HG03571 (cell line): ENCODE results near the gene NINJ2.
"Not testable (repeated sequence)": the region's sequence is repeated elsewhere in the genome, so short reads cannot be mapped to it uniquely, and the experiment has no call there.

Source experiments
- ATAC-seq: cut with Tn5 transposase; IDR thresholded peaks from one replicate; pipeline ENCODE4 v1.9.1; 2021; ENCODE audit not compliant: unreplicated experiment

The NINJ2 gene

GRCh38 chr12:642633-643474, 20.4 kb downstream of the NINJ2 start:
- ATAC-seq, result peak; percentile 65

- ATAC-seq, result not testable (repeated sequence)
These were observed 21.9 kb downstream of the NINJ2 start for GRCh38 chr12:641321-641720.

- no peak for ATAC-seq
These were observed 22.5 kb downstream of the NINJ2 start for GRCh38 chr12:640773-641172.

GRCh38 chr12:639988-640387, 23.3 kb downstream of the NINJ2 start:
- ATAC-seq, result no peak

GRCh38 chr12:639566-639965, 23.7 kb downstream of the NINJ2 start:
- no peak for ATAC-seq

GRCh38 chr12:638953-639557, 24.2 kb downstream of the NINJ2 start:
- no peak for ATAC-seq

- ATAC-seq, result no peak
These were observed 26.6 kb downstream of the NINJ2 start for GRCh38 chr12:636632-637031.

GRCh38 chr12:633731-634130, 29.5 kb downstream of the NINJ2 start:
- no peak for ATAC-seq

- no peak for ATAC-seq
These were observed 31.0 kb downstream of the NINJ2 start for GRCh38 chr12:632102-632696.

GRCh38 chr12:630656-631632, 32.3 kb downstream of the NINJ2 start:
- peak; percentile 82 for ATAC-seq

GRCh38 chr12:628742-629078, 34.5 kb downstream of the NINJ2 start:
- not testable (repeated sequence) for ATAC-seq

GRCh38 chr12:627863-628741, 35.1 kb downstream of the NINJ2 start:
- ATAC-seq, result no peak

GRCh38 chr12:627285-627684, 36.0 kb downstream of the NINJ2 start:
- ATAC-seq, result no peak

- no peak for ATAC-seq
These were observed 37.2 kb downstream of the NINJ2 start for GRCh38 chr12:625998-626397.

GRCh38 chr12:623865-624372, 39.3 kb downstream of the NINJ2 start:
- ATAC-seq, result no peak

- no peak for ATAC-seq
These were observed 39.9 kb downstream of the NINJ2 start for GRCh38 chr12:623172-623864.

- no peak for ATAC-seq
These were observed 40.8 kb downstream of the NINJ2 start for GRCh38 chr12:622416-622815.

- no peak for ATAC-seq
These were observed 43.9 kb downstream of the NINJ2 start for GRCh38 chr12:619346-619745.

GRCh38 chr12:618605-619004, 44.6 kb downstream of the NINJ2 start:
- ATAC-seq, result no peak
